Skin epidermis (tissue), 12 donors: ENCODE measurements around the gene SETD7.

Source experiments
- H3K27ac ChIP-seq, 21 experiments: fragments of 200-600 bp; sonication (generic) in 11 of 21; one replicate each; pipeline ENCODE4 v1.5.0; 2020; ENCODE audit warnings: mild to moderate bottlenecking in 3 of 21, inconsistent platforms in 2 of 21, moderate library complexity in 2 of 21
- H3K4me3 ChIP-seq, 7 experiments: fragments of 200-600 bp; sonication (generic) in 2 of 7; one replicate each; pipeline ENCODE4 v1.5.0; 2020; ENCODE audit warnings: inconsistent platforms in 2 of 7, mild to moderate bottlenecking in 2 of 7, moderate library complexity in 1 of 7

SETD7 gene

GRCh38 chr4:139556071-139556723 is at the start of gene SETD7:
TSS of gene SETD7 (minus strand) at chr4:139556219. CDS start at chr4:139556137, 82 bp downstream.
- peak within 1 kb of the TSS; percentile 68 to 98 (median 95) for H3K27ac ChIP-seq

GRCh38 chr4:139605516-139605915 is 49.5 kb upstream of the SETD7 start:
- Histone ChIP-seq H3K27ac (no peak overlapping the region), H3K4me3 (no peak overlapping the region)

More at GRCh38 chr4:139556071-139556723, at the start of gene SETD7:
- peak within 1 kb of the TSS; percentile 67 to 95 (median 74) for H3K4me3 ChIP-seq

- no peak overlapping the region for H3K27ac ChIP-seq
- no peak overlapping the region for H3K4me3 ChIP-seq
Observed at GRCh38 chr4:139603576-139604410, 47.8 kb upstream of the SETD7 start.

DNA sequence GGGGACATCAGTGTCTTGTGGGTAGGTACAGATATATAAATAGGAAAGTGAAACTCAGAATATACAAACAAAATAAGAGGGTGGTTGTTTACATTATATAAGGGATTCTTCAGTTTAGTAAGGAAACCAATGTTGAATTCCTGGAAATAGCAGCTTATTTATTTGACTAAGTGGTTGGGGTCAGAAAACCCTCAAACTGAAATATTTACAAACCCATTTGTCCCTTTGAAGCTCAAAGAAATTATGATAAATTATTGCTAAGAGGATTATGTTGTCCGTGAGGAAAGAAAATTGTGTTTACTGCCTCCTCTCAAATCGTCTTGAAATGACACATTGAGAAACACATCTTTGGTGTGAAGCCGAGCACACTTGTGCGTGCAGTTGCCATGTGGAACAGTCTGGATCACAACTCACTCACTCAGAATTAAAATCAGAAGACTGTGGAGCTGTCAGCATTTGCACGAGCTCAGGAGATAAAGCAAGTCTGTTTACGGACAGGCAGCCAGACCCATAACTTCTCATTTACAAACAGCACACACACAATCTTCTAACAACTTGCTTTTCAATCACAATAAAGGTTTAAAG is 46.8 kb upstream of the SETD7 start:
- no peak overlapping the region for H3K27ac ChIP-seq
- no peak overlapping the region for H3K4me3 ChIP-seq

DNA sequence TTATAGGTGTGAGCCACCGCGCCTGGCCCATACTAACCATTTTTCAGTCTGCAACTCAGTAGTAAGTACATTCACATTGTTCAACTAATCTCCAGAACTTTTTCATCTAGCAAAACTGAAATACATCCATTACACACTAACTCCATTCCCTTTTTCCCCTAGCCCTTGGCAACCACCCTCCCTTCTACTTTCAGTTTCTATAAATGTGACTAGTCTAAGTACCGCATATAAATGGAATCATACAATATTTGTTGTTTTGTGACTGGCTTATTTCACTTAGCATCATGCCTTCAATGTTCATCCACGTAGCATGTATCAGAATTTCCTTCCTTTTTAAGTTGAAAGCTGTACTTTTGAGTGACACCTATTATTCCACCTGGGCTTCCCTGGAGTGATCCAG is 44.6 kb upstream of the SETD7 start:
- H3K27ac ChIP-seq, result no peak overlapping the region
- H3K4me3 ChIP-seq, result no peak overlapping the region

DNA sequence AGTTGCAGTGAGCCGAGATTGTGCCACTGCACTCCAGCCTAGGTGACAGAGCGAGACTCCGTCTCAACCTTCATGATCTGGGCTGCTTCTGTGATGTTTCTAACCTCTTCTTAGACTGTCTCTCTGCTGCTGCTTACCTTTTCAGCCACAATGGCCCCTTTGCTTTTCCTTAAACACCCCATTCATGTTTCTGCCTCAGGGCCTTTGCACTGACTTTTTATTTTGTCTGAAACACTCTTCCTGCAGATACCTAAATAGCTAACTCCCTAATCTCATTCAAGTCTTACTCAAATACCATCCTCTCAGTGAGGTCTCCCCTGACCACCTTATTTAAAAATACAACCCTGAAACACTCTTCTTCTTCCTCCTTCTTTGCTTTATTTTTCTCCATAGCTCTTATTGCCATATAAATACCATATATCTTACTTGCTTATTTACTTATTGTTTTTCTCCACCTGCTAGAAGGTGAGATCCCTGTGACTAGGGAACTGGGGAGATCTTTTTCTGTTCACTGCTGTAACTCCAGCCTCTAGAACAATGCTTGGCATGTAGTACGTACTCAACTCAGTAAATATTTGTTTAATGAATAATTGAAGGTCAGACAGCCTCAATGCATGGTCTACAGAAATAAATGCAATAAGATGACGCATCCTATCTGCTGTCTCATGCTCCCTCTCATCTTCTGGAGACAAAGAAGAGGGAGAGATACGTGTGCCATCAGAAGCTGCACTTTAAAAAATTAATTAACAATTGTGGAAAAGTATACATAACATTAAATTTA is 43.8 kb upstream of the SETD7 start:
- Histone ChIP-seq H3K27ac (no peak overlapping the region), H3K4me3 (no peak overlapping the region)

DNA sequence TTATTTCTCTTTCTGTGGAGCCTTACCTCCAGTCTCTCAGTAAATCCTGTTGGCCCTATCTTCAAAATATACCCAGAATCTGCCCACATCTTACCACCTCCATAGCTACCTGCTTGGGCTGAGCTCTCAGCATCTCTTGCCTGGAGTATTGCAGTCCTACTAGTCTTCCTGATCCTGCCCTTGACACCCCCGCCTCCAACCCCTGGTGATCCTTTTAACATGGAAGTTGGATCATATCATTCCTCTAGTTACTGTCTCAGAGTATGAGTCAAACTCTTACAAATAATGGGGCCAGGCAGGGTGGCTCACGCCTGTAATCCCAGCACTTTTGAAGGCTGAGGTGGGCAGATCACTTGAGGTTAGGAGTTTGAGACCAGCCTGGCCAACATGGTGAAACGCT is 43.1 kb upstream of the SETD7 start:
- no peak overlapping the region for H3K4me3 ChIP-seq

GRCh38 chr4:139596684-139597279 is 40.8 kb upstream of the SETD7 start:
- no peak overlapping the region for H3K4me3 ChIP-seq
- H3K27ac ChIP-seq, result peak overlapping the region in 6 of 21 experiments; percentile 15 to 70 (median 41)

More for the DNA sequence above, 43.1 kb upstream of the SETD7 start:
- no peak overlapping the region for H3K27ac ChIP-seq

GRCh38 chr4:139596034-139596683 is 40.1 kb upstream of the SETD7 start:
- Histone ChIP-seq H3K4me3 (no peak overlapping the region), H3K27ac (peak overlapping the region in 6 of 21 experiments; percentile 15 to 70 (median 39))

DNA sequence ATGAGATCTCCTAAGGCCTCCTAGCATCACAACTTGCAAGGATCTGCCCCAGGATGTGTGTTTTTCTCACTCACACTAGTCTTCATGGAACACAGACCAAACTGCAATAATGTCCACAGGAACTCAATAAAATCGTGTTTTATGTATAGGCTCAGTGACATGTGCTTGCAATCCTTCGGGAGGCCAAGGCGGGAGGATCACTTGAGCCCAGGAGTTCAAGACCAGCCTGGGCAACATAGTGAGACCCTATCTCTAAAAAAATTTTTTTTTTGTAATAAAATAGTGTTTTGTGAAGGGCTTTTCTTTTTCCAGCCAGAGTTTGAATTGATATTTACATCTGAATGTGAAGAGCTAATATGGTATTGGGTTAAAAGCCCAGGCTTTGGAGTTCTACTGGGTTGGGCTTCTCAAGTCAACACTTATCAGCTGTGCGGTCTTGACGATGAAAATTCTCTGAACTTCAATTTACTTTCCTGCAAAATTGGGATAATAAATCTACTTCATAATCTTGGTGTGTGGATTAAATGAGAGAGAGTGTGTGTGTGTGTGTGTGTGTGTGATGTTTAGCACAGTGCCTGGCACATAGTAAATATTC is 38.7 kb upstream of the SETD7 start:
- H3K4me3 ChIP-seq, result no peak overlapping the region

GRCh38 chr4:139593091-139593564 is 37.1 kb upstream of the SETD7 start:
- H3K27ac ChIP-seq, result no peak overlapping the region
- no peak overlapping the region for H3K4me3 ChIP-seq

More for the DNA sequence above, 38.7 kb upstream of the SETD7 start:
- H3K27ac ChIP-seq, result no peak overlapping the region

- H3K4me3 ChIP-seq, result no peak overlapping the region
- H3K27ac ChIP-seq, result no peak overlapping the region
Observed at GRCh38 chr4:139589336-139590018, 33.5 kb upstream of the SETD7 start.

DNA sequence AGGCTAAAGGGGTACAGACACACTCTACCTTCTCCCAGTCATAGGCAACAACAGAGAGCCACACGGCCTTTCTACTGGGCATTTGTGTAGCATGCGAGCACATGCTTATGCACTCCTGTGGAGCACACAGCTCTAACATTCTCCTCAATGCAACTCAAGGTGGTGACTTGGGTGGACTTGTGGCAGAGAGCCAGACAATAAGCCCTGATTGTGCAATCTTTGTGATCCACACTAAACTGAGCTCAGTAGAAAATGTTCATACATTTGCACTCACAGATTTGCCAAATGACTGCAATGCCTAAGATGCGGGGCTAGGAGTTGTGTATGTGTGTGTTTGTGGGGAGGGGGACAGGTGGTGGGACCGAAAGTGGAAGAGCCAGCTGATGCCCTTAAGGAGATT is 31.4 kb upstream of the SETD7 start:
- Histone ChIP-seq H3K4me3 (no peak overlapping the region), H3K27ac (no peak overlapping the region)

DNA sequence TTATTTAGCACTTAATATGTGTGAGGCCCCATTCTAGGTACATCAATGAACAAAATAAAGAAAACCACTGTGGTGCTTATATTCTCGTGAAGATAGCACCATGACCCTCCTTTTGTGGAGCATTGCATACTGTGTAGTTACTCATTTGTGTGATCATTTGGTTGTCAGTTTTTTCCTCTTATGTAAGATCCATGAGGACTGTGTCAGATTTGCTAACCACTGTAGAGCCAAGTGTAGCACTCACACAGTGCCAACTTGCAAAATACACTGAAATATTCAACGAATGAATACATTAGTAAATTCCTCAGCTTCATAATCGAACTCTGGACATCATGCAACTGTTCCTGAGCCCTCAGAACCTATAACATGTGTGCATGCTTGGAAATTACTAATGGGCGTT is 29.5 kb upstream of the SETD7 start:
- Histone ChIP-seq H3K4me3 (no peak overlapping the region), H3K27ac (peak overlapping the region in 1 of 21 experiments; percentile 29)

GRCh38 chr4:139584784-139585183 is 28.8 kb upstream of the SETD7 start:
- Histone ChIP-seq H3K27ac (no peak overlapping the region), H3K4me3 (no peak overlapping the region)

DNA sequence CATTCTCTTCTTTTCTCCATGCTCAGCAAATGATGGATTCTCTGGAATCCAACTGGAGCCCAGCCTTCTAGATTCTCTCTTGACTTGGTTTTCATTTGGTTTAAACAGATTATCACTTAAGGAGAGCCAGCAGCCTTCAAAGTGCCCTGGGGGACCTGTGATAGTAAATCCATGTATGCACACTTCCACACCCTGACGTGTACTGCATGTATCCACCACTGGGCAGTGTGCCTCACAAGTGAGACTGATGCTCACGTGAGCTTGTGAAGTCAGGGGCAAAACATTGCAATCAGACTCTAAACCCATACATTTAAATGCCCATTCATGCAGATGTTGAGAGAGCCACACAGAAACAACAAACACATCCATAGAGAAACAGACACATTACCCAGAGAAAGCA is 28.0 kb upstream of the SETD7 start:
- no peak overlapping the region for H3K4me3 ChIP-seq

GRCh38 chr4:139582044-139582443 is 26.0 kb upstream of the SETD7 start:
- no peak overlapping the region for H3K27ac ChIP-seq
- no peak overlapping the region for H3K4me3 ChIP-seq

More for the DNA sequence above, 28.0 kb upstream of the SETD7 start:
- H3K27ac ChIP-seq, result no peak overlapping the region

- no peak overlapping the region for H3K27ac ChIP-seq
- no peak overlapping the region for H3K4me3 ChIP-seq
Observed at GRCh38 chr4:139581096-139581495, 25.1 kb upstream of the SETD7 start.
